CD4-positive, alpha-beta T cell treated with Interleukin-12 subunit alpha and Interleukin-12 subunit beta, for 1 hour (primary cell): ENCODE results near the gene DNAJC16.

Source experiments
- DNase-seq: peaks from one replicate; pipeline ENCODE4 v3.0.0-alpha.2; 2020

Gene DNAJC16

GRCh38 chr1:15542388-15543250, 16.0 kb downstream of the DNAJC16 start:
- DNase-seq, result no peak

- DNase-seq, result no peak
Observed at GRCh38 chr1:15543251-15543588, 16.6 kb downstream of the DNAJC16 start.

- DNase-seq, result no peak
Observed at GRCh38 chr1:15543589-15544568, 17.2 kb downstream of the DNAJC16 start.

- DNase-seq, result no peak
Observed at GRCh38 chr1:15546641-15547040, 20.0 kb downstream of the DNAJC16 start.

GRCh38 chr1:15550573-15550972, 23.9 kb downstream of the DNAJC16 start:
- no peak for DNase-seq

- DNase-seq, result no peak
Observed at GRCh38 chr1:15557008-15557407, 30.4 kb downstream of the DNAJC16 start.

- DNase-seq, result no peak
Observed at GRCh38 chr1:15557594-15557993, 30.9 kb downstream of the DNAJC16 start.

- DNase-seq, result no peak
Observed at GRCh38 chr1:15558516-15558915, 31.9 kb downstream of the DNAJC16 start.

GRCh38 chr1:15559189-15559810, 32.7 kb downstream of the DNAJC16 start:
- DNase-seq, result no peak

GRCh38 chr1:15568387-15569073, 41.9 kb downstream of the DNAJC16 start:
- no peak for DNase-seq

- no peak for DNase-seq
Observed at GRCh38 chr1:15570861-15571260, 44.2 kb downstream of the DNAJC16 start.

- no peak for DNase-seq
Observed at GRCh38 chr1:15571266-15571665, 44.6 kb downstream of the DNAJC16 start.

- no peak for DNase-seq
Observed at GRCh38 chr1:15573477-15573876, 46.8 kb downstream of the DNAJC16 start.

GRCh38 chr1:15574741-15575140, 48.1 kb downstream of the DNAJC16 start:
- DNase-seq, result no peak

- DNase-seq, result no peak
Observed at GRCh38 chr1:15575549-15576150, 49.0 kb downstream of the DNAJC16 start.

GRCh38 chr1:15577691-15578090, 51.0 kb downstream of the DNAJC16 start:
- peak; percentile 8 for DNase-seq

GRCh38 chr1:15578921-15579682, 52.5 kb downstream of the DNAJC16 start:
- peak; percentile 51 for DNase-seq

- no peak for DNase-seq
Observed at GRCh38 chr1:15579683-15580047, 53.0 kb downstream of the DNAJC16 start.

- DNase-seq, result no peak
Observed at GRCh38 chr1:15583016-15583706, 56.5 kb downstream of the DNAJC16 start.

- peak; percentile 55 for DNase-seq
Observed at GRCh38 chr1:15584489-15585363, 58.1 kb downstream of the DNAJC16 start, which contains the start of gene AGMAT. Gene AGMAT (minus strand): TSS chr1:15585051. CDS start chr1:15584967, 84 bp downstream.
